ENCODE data around the gene DNAJC11.

- TF ChIP-seq TCF12 (IDR thresholded peaks at IDR 0.05) (no peak), CTCF (IDR thresholded peaks at IDR 0.05) (no peak), RXRA (IDR thresholded peaks at IDR 0.05; ENCODE audit: borderline replicate concordance, low read depth) (no peak), MXI1 (IDR thresholded peaks at IDR 0.05; ENCODE audit: low read depth, low read length) (no peak), POLR2AphosphoS5 (IDR thresholded peaks at IDR 0.05; ENCODE audit: low read depth, low read length) (no peak), RCOR1 (IDR thresholded peaks at IDR 0.05; ENCODE audit: low read length) (no peak), EP300 (IDR thresholded peaks at IDR 0.05; ENCODE audit: borderline replicate concordance in 1 of 2, low read depth in 1 of 2, low read length in 1 of 2) (no peak), ELF1 (IDR thresholded peaks at IDR 0.05) (no peak), TAF1 (IDR thresholded peaks at IDR 0.05; ENCODE audit: borderline replicate concordance, low read depth, low read length) (no peak), FOXJ3 (CRISPR knock-in tag; IDR thresholded peaks at IDR 0.05) (no peak), CHD2 (IDR thresholded peaks at IDR 0.05; ENCODE audit: low read length, partially characterized antibody) (no peak)
Observed at GRCh38 chr1:6658359-6659060, 43.1 kb downstream of the DNAJC11 start.

Data from SK-N-SH (cell line).